CD4-positive, alpha-beta memory T cell (primary cell): ENCODE results near the gene FAIM2. TPM values are rescaled to one million over a fixed set of nuclear protein-coding genes. Genes with fewer than 3 reads are reported as not detected.

ENCODE experiments used
- CTCF ChIA-PET: fragments of 350-600 bp; sonication (Branson Sonifier 250); formaldehyde crosslinking; loops from one replicate; lab custom pipeline; 2021; ENCODE audit warnings: inconsistent platforms; ENCODE audit not compliant: partially characterized antibody; lab: Charles Lee
- POLR2A ChIA-PET: fragments of 350-600 bp; sonication (Branson Sonifier 250); formaldehyde crosslinking; loops from one replicate; lab custom pipeline; 2021; ENCODE audit not compliant: partially characterized antibody; lab: Charles Lee
- DNase-seq, 5 donors: peaks; one replicate each; pipeline versions ENCODE4 v3.0.0 to v3.0.0-alpha.2; 2020 to 2022; ENCODE audit warnings: mixed read lengths in 1 of 5
- H3K27ac ChIP-seq: one replicate; pipeline ENCODE4 v1.7.0; 2013; ENCODE audit warnings: low read depth, low read length
- H3K27me3 ChIP-seq: 2 replicates; pipeline ENCODE4 v1.7.0; 2013; ENCODE audit warnings: mild to moderate bottlenecking, low read length, moderate library complexity; ENCODE audit not compliant: insufficient read depth
- H3K36me3 ChIP-seq: 2 replicates; pipeline ENCODE4 v1.7.0; 2013; ENCODE audit warnings: mild to moderate bottlenecking, low read length, moderate library complexity; ENCODE audit not compliant: insufficient read depth
- H3K4me1 ChIP-seq: 2 replicates; pipeline ENCODE4 v1.7.0; 2013; ENCODE audit warnings: mild to moderate bottlenecking, low read length, moderate library complexity; ENCODE audit not compliant: insufficient read depth
- H3K4me3 ChIP-seq, 2 donors: one replicate each; pipeline ENCODE4 v1.7.0; 2013; ENCODE audit warnings: low read length in 2 of 2, mild to moderate bottlenecking in 1 of 2
- H3K9me3 ChIP-seq, 2 donors: one replicate each; pipeline ENCODE4 v1.7.0; 2013; ENCODE audit warnings: low read length in 2 of 2, control low read depth in 1 of 2; ENCODE audit not compliant: control insufficient read depth in 1 of 2
- H3K27ac Mint-ChIP-seq, 7 donors: one replicate each; pipeline ENCODE4 v1.8.0; 2020 to 2021; ENCODE audit warnings: mixed read lengths in 7 of 7, mild to moderate bottlenecking in 6 of 7, inconsistent platforms in 3 of 7, moderate library complexity in 3 of 7
- H3K27me3 Mint-ChIP-seq, 2 donors: one replicate each; pipeline ENCODE4 v1.8.0; 2020 to 2021; ENCODE audit warnings: mixed read lengths in 2 of 2
- H3K36me3 Mint-ChIP-seq, 2 donors: one replicate each; pipeline ENCODE4 v1.8.0; 2020 to 2021; ENCODE audit warnings: mixed read lengths in 2 of 2, inconsistent platforms in 1 of 2, mild to moderate bottlenecking in 1 of 2
- H3K4me1 Mint-ChIP-seq, 4 donors: one replicate each; pipeline ENCODE4 v1.8.0; 2020 to 2021; ENCODE audit warnings: mixed read lengths in 4 of 4, mild to moderate bottlenecking in 1 of 4
- H3K4me3 Mint-ChIP-seq, 8 donors: one replicate each; pipeline ENCODE4 v1.8.0; 2020 to 2021; ENCODE audit warnings: mixed read lengths in 8 of 8, mild to moderate bottlenecking in 7 of 8, moderate library complexity in 6 of 8, inconsistent platforms in 3 of 8
- H3K9me3 Mint-ChIP-seq, 8 donors: one replicate each; pipeline ENCODE4 v1.8.0; 2020 to 2021; ENCODE audit warnings: mixed read lengths in 8 of 8, mild to moderate bottlenecking in 5 of 8, inconsistent platforms in 3 of 8, moderate library complexity in 1 of 8
- intact Hi-C: fragments of 100-400 bp; cut with micrococcal nuclease; formaldehyde crosslinking; loops from one replicate; pipeline ENCODE4 v1.15.1; 2023
- polyA plus RNA-seq, 2 donors: library from polyadenylated mRNA; unstranded; fragments of 300-500 nt; fragmentation: Illumina TruSeq; gene quantifications; one replicate each; pipeline ENCODE4 v1.2.3, GENCODE V29; 2021
- total RNA-seq, 2 experiments: library from RNA; stranded (reverse); gene quantifications; one replicate each; pipeline ENCODE4 v1.2.3, GENCODE V29; 2021

The FAIM2 gene
- total and polyA plus RNA-seq, 4 experiments from 2014 or later = 0.08 to 0.59 (median 0.17) TPM; not detected in 1

DNA sequence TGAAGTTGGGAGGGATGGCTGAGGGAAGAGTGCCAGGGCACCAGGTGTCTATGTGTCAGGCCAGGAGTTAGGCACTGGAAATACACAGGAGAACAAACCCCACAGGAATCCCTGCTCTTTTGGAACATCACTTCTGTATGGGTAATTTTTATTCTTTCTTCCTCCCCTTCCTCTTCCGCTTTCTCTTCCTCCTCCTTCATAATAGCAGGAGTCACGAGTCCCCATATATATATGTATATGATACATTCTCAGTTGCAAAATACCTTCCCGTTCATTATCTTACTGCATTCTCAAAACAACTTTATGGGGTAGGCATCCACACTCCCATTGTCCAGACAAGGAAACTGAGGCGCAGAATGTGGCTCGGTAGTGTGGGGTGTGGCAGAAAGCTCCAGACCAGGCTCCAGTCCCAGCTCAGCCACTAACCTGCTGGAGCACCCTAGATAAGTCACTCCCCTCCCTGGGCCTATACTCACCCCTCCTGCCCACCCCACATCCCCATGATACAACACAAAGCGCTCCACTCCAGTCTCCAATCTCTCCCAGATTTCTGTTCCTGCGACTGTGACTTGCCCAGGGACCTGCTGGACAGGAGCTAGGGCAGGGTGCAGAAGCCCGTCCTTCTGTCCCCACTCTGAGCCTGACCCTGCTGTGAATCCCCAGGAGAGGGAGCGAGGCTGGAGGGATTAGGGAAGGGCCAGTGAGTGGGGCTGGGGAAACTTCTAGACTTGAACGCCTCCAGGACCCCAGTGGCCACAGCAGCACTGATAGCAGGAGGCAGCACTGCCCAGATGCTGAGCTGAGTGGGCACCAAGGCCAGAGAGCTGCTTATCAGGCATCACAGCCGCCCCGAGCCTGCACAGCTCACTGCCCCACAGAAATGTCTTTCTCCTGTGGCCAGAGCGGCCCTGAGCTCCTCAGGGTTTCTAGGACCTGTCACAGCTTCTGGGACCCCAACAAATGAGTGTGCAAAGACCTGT is 45.5 kb upstream of the FAIM2 start:
- intact Hi-C loops = no loop called here
- Histone ChIP-seq H3K27ac (no peak overlapping the region), H3K4me3 (no peak overlapping the region)

DNA sequence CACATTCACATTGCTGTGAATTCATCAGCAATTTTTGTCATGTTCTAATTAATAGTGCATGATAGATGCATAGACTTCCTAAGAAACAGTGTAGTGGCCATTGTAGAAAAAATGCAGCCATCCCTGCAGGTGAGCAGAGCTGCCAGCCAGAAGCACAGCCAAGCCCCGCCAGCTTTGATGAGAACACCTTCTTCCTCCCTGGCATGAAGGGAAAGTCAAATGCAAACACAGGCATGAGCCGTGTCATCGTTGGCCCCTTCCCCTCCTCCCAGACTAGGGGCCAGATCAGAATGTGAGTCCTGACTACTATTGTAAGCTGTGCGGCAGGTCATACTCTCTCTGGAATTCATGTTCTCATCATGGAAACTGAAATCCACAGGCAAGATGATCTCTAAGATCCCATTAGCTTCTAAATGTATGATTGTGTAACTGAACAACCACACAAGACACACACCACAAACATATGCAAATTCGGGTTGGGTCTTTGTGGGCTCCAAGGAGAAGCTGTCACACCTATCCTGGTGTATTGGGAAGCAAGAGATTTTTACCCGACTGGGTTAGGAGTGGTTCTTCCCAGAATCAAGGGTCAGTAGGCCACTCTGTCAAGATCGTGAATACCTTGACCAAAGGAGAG is 44.0 kb upstream of the FAIM2 start:
- Mint-ChIP-seq H3K4me1 (peaks cover 13 to 37% (median 18%) of the 10 kb centered on the region in 4 donors), H3K9me3 (no peaks in the 10 kb centered on the region), H3K27ac (no peak overlapping the region), H3K27me3 (peaks cover 2 to 3% of the 10 kb centered on the region in 2 donors), H3K4me3 (no peak overlapping the region), H3K36me3 (no peaks in the 10 kb centered on the region)
- Histone ChIP-seq H3K4me3 (no peak overlapping the region), H3K27ac (no peak overlapping the region), H3K9me3 (no peaks in the 10 kb centered on the region), H3K36me3 (no peaks in the 10 kb centered on the region), H3K4me1 (peaks cover 32% of the 10 kb centered on the region), H3K27me3 (no peaks in the 10 kb centered on the region)
- intact Hi-C loops = no loop called here
- CTCF ChIA-PET = interaction anchor here (0.7 to 3.5 kb wide), 4 partner anchors 12 to 35 kb away, joined by 3 to 35 read pairs (median 6); no protein-coding TSS in a partner anchor
- POLR2A ChIA-PET = no interaction called here
- no peak for DNase-seq

More for the DNA sequence above, 45.5 kb upstream of the FAIM2 start:
- Mint-ChIP-seq H3K4me3 (no peak overlapping the region), H3K4me1 (peaks cover 10 to 23% (median 12%) of the 10 kb centered on the region in 4 donors), H3K27ac (peak overlapping the region in 1 of 7 donors; percentile 48), H3K36me3 (no peaks in the 10 kb centered on the region), H3K27me3 (peaks cover 7 to 13% of the 10 kb centered on the region in 2 donors), H3K9me3 (no peaks in the 10 kb centered on the region)
- Histone ChIP-seq H3K36me3 (no peaks in the 10 kb centered on the region), H3K27me3 (peaks cover 2% of the 10 kb centered on the region), H3K4me1 (peaks cover 17% of the 10 kb centered on the region), H3K9me3 (no peaks in the 10 kb centered on the region)
- no peak for DNase-seq
- ChIA-PET CTCF (interaction anchor here (1.3 to 1.7 kb wide), 3 partner anchors 10 to 18 kb away, joined by 5 to 8 read pairs (median 7); no protein-coding TSS in a partner anchor), POLR2A (no interaction called here)

DNA sequence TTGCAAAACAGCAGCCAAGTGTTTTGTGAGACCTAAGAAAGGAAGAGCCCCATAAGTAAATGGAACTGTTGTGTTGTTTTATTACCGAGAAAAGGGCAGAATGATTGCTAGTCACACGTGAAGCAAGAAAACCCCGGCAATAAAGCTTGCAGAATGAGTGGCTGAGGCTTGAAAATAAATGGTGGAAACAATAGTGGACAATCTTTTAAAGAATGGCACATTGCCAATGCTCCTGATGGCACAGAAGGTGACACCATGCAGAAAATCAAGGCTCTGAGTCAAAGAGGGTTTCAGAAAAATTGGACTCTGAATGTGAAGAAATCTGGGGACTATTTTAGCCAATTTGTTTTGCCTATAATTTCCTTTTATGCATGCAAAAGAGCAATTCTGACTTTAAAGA is 42.8 kb upstream of the FAIM2 start:
- Histone ChIP-seq H3K9me3 (no peaks in the 10 kb centered on the region), H3K4me3 (no peak overlapping the region), H3K36me3 (no peaks in the 10 kb centered on the region), H3K4me1 (peaks cover 40% of the 10 kb centered on the region), H3K27me3 (no peaks in the 10 kb centered on the region), H3K27ac (no peak overlapping the region)
- Mint-ChIP-seq H3K27me3 (peaks cover 2 to 3% of the 10 kb centered on the region in 2 donors), H3K9me3 (no peaks in the 10 kb centered on the region), H3K27ac (peak overlapping the region in 2 of 7 donors; percentile 76 to 94), H3K4me1 (peaks cover 16 to 49% (median 23%) of the 10 kb centered on the region in 4 donors), H3K4me3 (no peak overlapping the region), H3K36me3 (no peaks in the 10 kb centered on the region)
- no peak for DNase-seq
- intact Hi-C loops = no loop called here
- CTCF ChIA-PET = interaction anchor here (0.7 to 3.5 kb wide), 23 partner anchors 9 to 168 kb away, joined by 3 to 44 read pairs (median 6); partner anchors contain the start of genes NCKAP5L and RACGAP1
- POLR2A ChIA-PET = no interaction called here

DNA sequence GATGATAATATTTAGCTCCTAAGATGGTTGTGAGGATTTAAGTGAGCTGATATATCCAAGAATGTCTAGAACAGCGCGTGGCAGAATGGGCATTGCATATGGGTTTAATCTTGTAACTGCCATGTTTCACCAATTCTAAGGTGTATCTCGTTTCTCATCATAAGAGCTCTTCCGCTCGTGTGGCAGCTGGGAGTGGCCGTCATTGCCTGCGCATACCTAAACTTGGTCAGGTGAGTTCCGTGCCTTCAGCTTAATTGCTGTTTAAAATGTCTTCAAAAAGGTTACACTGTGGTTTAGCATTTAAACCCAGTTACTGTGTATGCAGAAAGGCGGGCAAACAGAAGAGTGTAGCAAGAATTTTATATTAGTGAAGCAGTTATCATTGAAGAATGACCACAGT is 42.4 kb upstream of the FAIM2 start:
- H3K9me3 Mint-ChIP-seq = no peaks in the 10 kb centered on the region
- POLR2A ChIA-PET = no interaction called here
- peaks cover 40% of the 10 kb centered on the region for H3K4me1 ChIP-seq
- intact Hi-C loops = no loop called here
- no peak overlapping the region for H3K27ac ChIP-seq
- peak overlapping the region in 5 of 8 donors; percentile 37 to 96 (median 90) for H3K4me3 Mint-ChIP-seq
- peaks cover 16 to 53% (median 23%) of the 10 kb centered on the region in 4 donors for H3K4me1 Mint-ChIP-seq
- peaks cover 1 to 3% of the 10 kb centered on the region in 2 donors for H3K27me3 Mint-ChIP-seq
- H3K4me3 ChIP-seq = no peak overlapping the region
- H3K9me3 ChIP-seq = no peaks in the 10 kb centered on the region
- no peak for DNase-seq
- no peaks in the 10 kb centered on the region for H3K36me3 ChIP-seq
- peak overlapping the region in 5 of 7 donors; percentile 31 to 94 (median 89) for H3K27ac Mint-ChIP-seq
- H3K36me3 Mint-ChIP-seq = no peaks in the 10 kb centered on the region
- CTCF ChIA-PET = interaction anchor here (0.7 to 3.5 kb wide), 35 partner anchors 9 to 276 kb away, joined by 3 to 44 read pairs (median 4); partner anchors contain the start of genes NCKAP5L and RACGAP1
- H3K27me3 ChIP-seq = no peaks in the 10 kb centered on the region

DNA sequence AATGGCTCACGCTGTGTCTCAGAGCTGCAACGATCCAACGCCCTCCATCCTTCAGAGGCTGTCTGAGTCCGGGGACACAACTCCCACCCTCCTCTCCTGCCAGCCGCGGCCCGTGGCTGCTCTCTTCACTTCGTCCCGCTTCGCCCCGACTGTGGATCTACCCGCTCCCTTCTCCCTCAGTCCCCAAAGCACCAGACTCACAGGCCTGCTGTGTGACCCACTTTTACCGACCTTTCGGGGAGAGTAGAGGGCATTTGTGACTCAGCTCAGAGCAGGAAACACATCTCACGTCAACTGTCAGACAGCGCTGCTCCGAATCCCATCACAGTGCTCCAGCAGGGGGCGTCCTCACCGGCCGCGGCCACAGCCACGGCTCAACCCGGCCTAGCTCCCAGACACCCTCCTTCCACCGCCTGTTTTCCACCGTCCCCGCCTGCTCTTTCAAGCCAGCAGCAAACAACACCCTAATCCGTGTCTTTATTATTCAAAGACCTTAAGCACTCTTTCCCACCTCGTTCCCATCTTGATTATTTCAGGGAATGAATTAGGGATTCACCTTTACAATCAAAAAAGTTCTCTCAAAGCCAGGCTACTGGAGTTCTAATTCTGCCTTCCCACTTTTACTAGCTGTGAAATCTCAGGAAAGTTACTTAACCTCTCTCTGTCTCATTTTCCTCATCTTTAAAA is 41.8 kb upstream of the FAIM2 start:
- peaks cover 0 to 3% of the 10 kb centered on the region in 2 donors for H3K27me3 Mint-ChIP-seq
- peaks cover 16 to 54% (median 23%) of the 10 kb centered on the region in 4 donors for H3K4me1 Mint-ChIP-seq
- H3K4me3 Mint-ChIP-seq = peak overlapping the region; percentile 84 to 96 (median 89)
- intact Hi-C loops = no loop called here
- no peaks in the 10 kb centered on the region for H3K36me3 Mint-ChIP-seq
- peak overlapping the region; percentile 76 to 94 (median 89) for H3K27ac Mint-ChIP-seq
- CTCF ChIA-PET = interaction anchor here (0.6 to 3.5 kb wide), 38 partner anchors 8 to 988 kb away, joined by 3 to 44 read pairs (median 4); partner anchors contain the start of genes ARF3, NCKAP5L and RACGAP1
- H3K9me3 Mint-ChIP-seq = no peaks in the 10 kb centered on the region
- Histone ChIP-seq H3K36me3 (no peaks in the 10 kb centered on the region), H3K4me3 (peak overlapping the region in 1 of 2 donors; percentile 12), H3K27ac (peak overlapping the region; percentile 29), H3K9me3 (no peaks in the 10 kb centered on the region), H3K4me1 (peaks cover 40% of the 10 kb centered on the region), H3K27me3 (no peaks in the 10 kb centered on the region)
- DNase-seq = peak; percentile 66 to 80 (median 71)
- POLR2A ChIA-PET = no interaction called here

DNA sequence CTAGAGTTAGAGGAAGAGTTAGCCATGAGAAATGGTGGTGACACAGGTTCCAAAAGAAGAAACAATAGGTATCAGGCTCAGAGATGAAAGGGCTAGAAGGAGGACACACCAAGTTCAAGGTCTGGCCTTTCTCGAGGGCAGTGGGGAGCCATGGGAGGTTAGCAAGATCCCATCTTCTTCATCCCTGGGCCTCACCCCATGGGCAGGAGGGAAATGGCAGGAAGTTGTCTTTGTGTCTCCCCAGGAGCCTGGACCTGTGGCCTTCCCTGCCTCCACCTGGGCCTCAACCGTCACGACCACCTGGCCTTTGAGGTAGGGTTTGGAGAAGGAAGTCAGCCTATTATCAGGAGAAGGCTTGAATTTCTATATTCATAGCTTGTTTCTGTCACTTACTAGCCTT is 41.0 kb upstream of the FAIM2 start:
- H3K27ac ChIP-seq = no peak overlapping the region
- ChIA-PET POLR2A (no interaction called here), CTCF (interaction anchor here (0.9 to 3.5 kb wide), 10 partner anchors 8 to 76 kb away, joined by 3 to 44 read pairs (median 14); no protein-coding TSS in a partner anchor)
- no peaks in the 10 kb centered on the region for H3K36me3 Mint-ChIP-seq
- peak overlapping the region in 5 of 8 donors; percentile 16 to 96 (median 84) for H3K4me3 Mint-ChIP-seq
- H3K9me3 ChIP-seq = no peaks in the 10 kb centered on the region
- peak overlapping the region; percentile 1 to 94 (median 65) for H3K27ac Mint-ChIP-seq
- H3K4me1 ChIP-seq = peaks cover 40% of the 10 kb centered on the region
- H3K9me3 Mint-ChIP-seq = no peaks in the 10 kb centered on the region
- H3K36me3 ChIP-seq = no peaks in the 10 kb centered on the region
- peaks cover 0 to 2% of the 10 kb centered on the region in 2 donors for H3K27me3 Mint-ChIP-seq
- no peak for DNase-seq
- H3K27me3 ChIP-seq = no peaks in the 10 kb centered on the region
- intact Hi-C loops = no loop called here
- no peak overlapping the region for H3K4me3 ChIP-seq
- H3K4me1 Mint-ChIP-seq = peaks cover 16 to 54% (median 23%) of the 10 kb centered on the region in 4 donors
